ENCODE measurements around the gene CGB5.
"Not testable (repeated sequence)": the region's sequence is repeated elsewhere in the genome, so short reads cannot be mapped to it uniquely, and the experiment has no call there.

CGB5 gene

DNA sequence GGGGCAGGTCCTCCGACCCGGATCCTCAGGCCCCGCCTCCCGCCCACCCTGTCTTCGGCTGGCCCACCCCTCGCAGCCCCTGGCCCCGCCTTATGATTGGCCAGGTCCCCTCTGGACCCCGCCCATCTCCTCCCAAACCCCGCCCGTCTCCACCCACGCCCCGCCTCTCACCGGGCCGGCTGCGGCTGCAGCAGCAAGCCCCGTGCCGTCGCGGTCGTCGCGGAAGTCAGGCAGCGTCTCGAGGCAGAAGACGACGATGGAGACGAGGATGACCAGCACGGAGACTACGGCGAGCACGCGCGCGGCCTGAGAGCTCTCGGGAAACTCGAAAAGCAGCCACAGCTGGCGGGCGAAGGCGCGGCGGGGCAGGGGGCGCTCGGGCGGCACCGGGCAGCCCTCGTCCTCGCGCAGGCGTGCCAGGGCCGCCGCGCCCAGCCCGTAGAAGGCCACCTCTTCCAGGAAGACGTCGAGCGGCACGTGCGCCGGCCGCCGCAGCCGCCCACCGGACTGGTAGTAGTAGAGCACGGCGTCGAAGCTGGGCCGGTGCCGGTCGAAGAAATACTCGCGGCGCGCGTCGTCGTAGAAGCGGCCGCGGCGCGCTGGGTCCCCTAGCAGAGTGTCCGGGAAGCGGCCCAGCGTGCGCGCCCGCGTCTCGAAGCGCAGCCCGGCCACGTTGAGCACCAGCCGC, 28.4 kb downstream of the CGB5 start:
- ChIA-PET CTCF (interaction anchor here (0.5 to 3.3 kb wide), 8 partner anchors 12 to 293 kb away, joined by 3 to 25 read pairs (median 3); no protein-coding TSS in a partner anchor), POLR2A (no interaction called here)
- no peaks in the 10 kb centered on the region for H3K36me3 ChIP-seq (ENCODE audit: control insufficient read depth in 2 of 2, insufficient read depth in 1 of 2, low read length in 2 of 2)
- H3K9me3 ChIP-seq (ENCODE audit: control insufficient read depth, insufficient read depth, low read depth, low read length) = no peaks in the 10 kb centered on the region
- H3K4me1 ChIP-seq (ENCODE audit: control insufficient read depth, insufficient read depth, low read length) = peaks cover 4% of the 10 kb centered on the region
- no peak overlapping the region for H3K27ac ChIP-seq (ENCODE audit: extremely low read depth, low read depth, low read length)
- H3K4me3 ChIP-seq (ENCODE audit: low read depth, low read length) = no peak overlapping the region
- TF ChIP-seq KLF8 (tag by site-specific recombination; IDR thresholded peaks at IDR 0.05) = peak; percentile 96
- no peak for TF ChIP-seq ZNF354C (tag by site-specific recombination; IDR thresholded peaks at IDR 0.05; ENCODE audit: borderline replicate concordance, low read depth)
- peak; percentile 92 for TF ChIP-seq KLF1 (tag by site-specific recombination; IDR thresholded peaks at IDR 0.05)
- peak; percentile 37 for TF ChIP-seq SP2 (tag by site-specific recombination; IDR thresholded peaks at IDR 0.05)

DNA sequence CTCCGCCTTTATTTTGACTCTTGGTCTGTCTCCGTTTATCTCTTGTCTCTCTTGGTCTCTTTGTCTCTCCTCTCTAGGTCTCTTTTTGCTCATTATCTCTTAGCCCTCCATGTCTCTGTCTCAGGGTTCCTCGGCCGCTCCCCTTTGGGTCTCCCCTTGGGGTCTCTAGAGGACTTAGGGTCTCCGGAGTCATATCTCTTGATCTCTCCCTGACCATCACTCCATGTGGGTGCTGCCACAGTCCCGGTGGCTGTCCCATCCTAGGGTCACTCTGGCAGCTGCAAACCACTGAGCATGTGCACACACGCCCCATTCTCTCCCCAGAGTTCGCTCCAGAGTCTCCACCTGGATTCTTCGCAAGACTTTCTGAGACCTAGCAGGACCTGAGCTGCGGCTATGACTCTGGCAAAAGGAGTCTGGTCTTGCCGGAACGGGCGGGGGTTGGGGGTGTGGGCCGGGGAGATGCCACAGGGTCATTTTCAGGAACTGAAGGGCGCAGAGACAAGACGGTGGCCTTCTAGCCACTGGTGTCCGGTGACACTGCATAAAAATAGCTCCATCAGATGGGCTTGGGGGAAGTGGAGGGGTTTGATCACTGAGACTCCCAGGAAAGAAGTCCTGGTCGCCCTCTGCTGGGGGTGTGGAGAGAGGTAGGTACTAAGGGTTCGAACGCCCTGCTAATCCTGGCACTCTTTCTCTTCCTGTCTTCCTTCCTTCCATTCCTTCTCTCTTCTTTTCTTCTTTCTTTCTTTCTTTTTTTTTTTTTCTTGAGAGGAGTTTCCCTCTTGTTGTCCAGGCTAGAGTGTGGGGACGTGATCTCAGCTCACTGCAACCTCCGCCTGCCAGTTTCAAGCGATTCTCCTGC, 30.1 kb downstream of the CGB5 start:
- CTCF ChIA-PET = interaction anchor here (0.5 to 3.7 kb wide), 43 partner anchors 8 to 389 kb away, joined by 3 to 88 read pairs (median 6); partner anchors contain the start of genes CGB7, GYS1, LIN7B and RUVBL2
- Histone ChIP-seq H3K4me1 (ENCODE audit: control insufficient read depth, insufficient read depth, low read length) (no peaks in the 10 kb centered on the region), H3K4me3 (ENCODE audit: low read depth, low read length) (no peak overlapping the region), H3K27ac (ENCODE audit: extremely low read depth, low read depth, low read length) (no peak overlapping the region), H3K36me3 (ENCODE audit: control insufficient read depth in 2 of 2, insufficient read depth in 1 of 2, low read length in 2 of 2) (no peaks in the 10 kb centered on the region), H3K9me3 (ENCODE audit: control insufficient read depth, insufficient read depth, low read depth, low read length) (no peaks in the 10 kb centered on the region)
- POLR2A ChIA-PET = interaction anchor here (0.6 to 1.4 kb wide), 7 partner anchors 16 to 603 kb away, joined by 3 to 7 read pairs (median 4); partner anchors contain the start of genes ALDH16A1, CGB7, GYS1 and RUVBL2
- TF ChIP-seq GLIS1 (tag by site-specific recombination; IDR thresholded peaks at IDR 0.05) (peak; percentile 6; the same call in 1 of the 2 replicates), ZNF785 (tag by site-specific recombination; IDR thresholded peaks at IDR 0.05) (0 out of 2 replicates have a peak, but pooled peaks have one; percentile 18), ZBTB17 (tag by site-specific recombination; IDR thresholded peaks at IDR 0.05) (peak; percentile 33; the same call in 1 of the 2 replicates), ZNF654 (tag by site-specific recombination; IDR thresholded peaks at IDR 0.05; ENCODE audit: low read depth) (peak; percentile 53), ZNF837 (tag by site-specific recombination; IDR thresholded peaks at IDR 0.05) (no peak), ZNF514 (tag by site-specific recombination; IDR thresholded peaks at IDR 0.05) (no peak), ZNF366 (tag by site-specific recombination; conservative IDR thresholded peaks at IDR 0.05) (peak; percentile 78), PRDM1 (tag by site-specific recombination; IDR thresholded peaks at IDR 0.05) (0 out of 2 replicates have a peak, but pooled peaks have one; percentile 11)
- TF ChIP-seq, protein P1, sequence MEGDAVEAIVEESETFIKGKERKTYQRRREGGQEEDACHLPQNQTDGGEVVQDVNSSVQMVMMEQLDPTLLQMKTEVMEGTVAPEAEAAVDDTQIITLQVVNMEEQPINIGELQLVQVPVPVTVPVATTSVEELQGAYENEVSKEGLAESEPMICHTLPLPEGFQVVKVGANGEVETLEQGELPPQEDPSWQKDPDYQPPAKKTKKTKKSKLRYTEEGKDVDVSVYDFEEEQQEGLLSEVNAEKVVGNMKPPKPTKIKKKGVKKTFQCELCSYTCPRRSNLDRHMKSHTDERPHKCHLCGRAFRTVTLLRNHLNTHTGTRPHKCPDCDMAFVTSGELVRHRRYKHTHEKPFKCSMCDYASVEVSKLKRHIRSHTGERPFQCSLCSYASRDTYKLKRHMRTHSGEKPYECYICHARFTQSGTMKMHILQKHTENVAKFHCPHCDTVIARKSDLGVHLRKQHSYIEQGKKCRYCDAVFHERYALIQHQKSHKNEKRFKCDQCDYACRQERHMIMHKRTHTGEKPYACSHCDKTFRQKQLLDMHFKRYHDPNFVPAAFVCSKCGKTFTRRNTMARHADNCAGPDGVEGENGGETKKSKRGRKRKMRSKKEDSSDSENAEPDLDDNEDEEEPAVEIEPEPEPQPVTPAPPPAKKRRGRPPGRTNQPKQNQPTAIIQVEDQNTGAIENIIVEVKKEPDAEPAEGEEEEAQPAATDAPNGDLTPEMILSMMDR (tag by site-specific recombination; IDR thresholded peaks at IDR 0.05) = peak; percentile 66
- TF ChIP-seq, protein P2, sequence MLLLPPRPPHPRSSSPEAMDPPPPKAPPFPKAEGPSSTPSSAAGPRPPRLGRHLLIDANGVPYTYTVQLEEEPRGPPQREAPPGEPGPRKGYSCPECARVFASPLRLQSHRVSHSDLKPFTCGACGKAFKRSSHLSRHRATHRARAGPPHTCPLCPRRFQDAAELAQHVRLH (tag by site-specific recombination; IDR thresholded peaks at IDR 0.05) = no peak

DNA sequence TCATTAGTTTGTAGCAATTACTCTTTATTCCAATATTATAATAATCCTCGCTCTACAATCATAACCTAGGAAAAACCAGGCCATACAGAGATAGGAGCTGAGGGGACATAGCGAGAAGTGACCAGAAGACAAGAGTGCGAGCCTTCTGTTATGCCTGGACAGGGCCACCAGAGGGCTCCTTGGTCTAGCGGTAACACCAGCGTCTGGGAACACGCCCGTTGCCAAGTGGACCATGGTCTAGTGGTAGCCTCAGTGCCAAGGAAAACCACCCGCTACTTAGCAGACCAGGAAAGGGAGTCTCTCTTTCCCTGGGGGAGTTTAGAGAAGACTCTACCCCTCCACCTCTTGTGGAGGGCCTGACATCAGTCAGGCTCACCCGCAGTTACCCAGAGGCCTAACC, 31.2 kb downstream of the CGB5 start:
- H3K36me3 ChIP-seq (ENCODE audit: control insufficient read depth in 2 of 2, insufficient read depth in 1 of 2, low read length in 2 of 2); H3K4me1 ChIP-seq (ENCODE audit: control insufficient read depth, insufficient read depth, low read length); H3K4me3 ChIP-seq (ENCODE audit: low read depth, low read length); H3K27ac ChIP-seq (ENCODE audit: extremely low read depth, low read depth, low read length); H3K9me3 ChIP-seq (ENCODE audit: control insufficient read depth, insufficient read depth, low read depth, low read length); POLR2A ChIA-PET: not testable (repeated sequence)
- CTCF ChIA-PET = interaction anchor here (0.7 to 3.7 kb wide), 27 partner anchors 8 to 341 kb away, joined by 3 to 88 read pairs (median 8); partner anchors contain the start of genes CGB7, GYS1, LIN7B and RUVBL2
- TF ChIP-seq ZNF654 (tag by site-specific recombination; IDR thresholded peaks at IDR 0.05; ENCODE audit: low read depth) (peak; percentile 47), ZNF660 (tag by site-specific recombination; IDR thresholded peaks at IDR 0.05) (0 out of 2 replicates have a peak, but pooled peaks have one; percentile 47), KLF8 (tag by site-specific recombination; IDR thresholded peaks at IDR 0.05) (0 out of 2 replicates have a peak, but pooled peaks have one; percentile 31)
- TF ChIP-seq, protein P1 (tag by site-specific recombination; IDR thresholded peaks at IDR 0.05) = peak; percentile 48; the same call in 1 of the 2 replicates
